Smooth muscle cell (in vitro differentiated cells): Measurements from ENCODE around the gene FANCL. TPM values are rescaled to one million over a fixed set of nuclear protein-coding genes. Genes with fewer than 3 reads are reported as not detected.
"Not testable (repeated sequence)": the region's sequence is repeated elsewhere in the genome, so short reads cannot be mapped to it uniquely, and the experiment has no call there.

Source experiments
- DNase-seq: peaks from one replicate; lab custom pipeline; 2025; ENCODE audit not compliant: unreplicated experiment; lab: John Stamatoyannopoulos, UW
- H2AFZ ChIP-seq: fragments of 200-600 bp; sonication (generic); 2 replicates; pipeline ENCODE4 v1.6.0; 2016; ENCODE audit warnings: antibody characterized with exemption, low read depth, mild to moderate bottlenecking
- H3F3A ChIP-seq: fragments of 200-600 bp; sonication (generic); 2 replicates; pipeline ENCODE4 v1.6.0; 2017; ENCODE audit warnings: antibody characterized with exemption, low read depth
- H3K27ac ChIP-seq: fragments of 200-600 bp; sonication (generic); 2 replicates; pipeline ENCODE4 v1.5.1; 2016; ENCODE audit warnings: low read depth, mild to moderate bottlenecking
- H3K27me3 ChIP-seq: fragments of 200-600 bp; sonication (generic); 2 replicates; pipeline ENCODE4 v1.6.1; 2016; ENCODE audit warnings: low read depth, mild to moderate bottlenecking
- H3K36me3 ChIP-seq: fragments of 200-600 bp; sonication (generic); 2 replicates; pipeline ENCODE4 v1.5.1; 2016; ENCODE audit warnings: low read depth
- H3K4me1 ChIP-seq: fragments of 200-600 bp; sonication (generic); 2 replicates; pipeline ENCODE4 v1.5.1; 2016; ENCODE audit warnings: low read depth
- H3K4me2 ChIP-seq: fragments of 200-600 bp; sonication (generic); 2 replicates; pipeline ENCODE4 v1.6.0; 2016; ENCODE audit warnings: mild to moderate bottlenecking
- H3K4me3 ChIP-seq: fragments of 200-600 bp; sonication (generic); 2 replicates; pipeline ENCODE4 v1.5.1; 2016; ENCODE audit warnings: mild to moderate bottlenecking
- H3K79me2 ChIP-seq: fragments of 200-600 bp; sonication (generic); 2 replicates; pipeline ENCODE4 v1.6.0; 2016; ENCODE audit warnings: low read depth, mild to moderate bottlenecking
- H3K9ac ChIP-seq: fragments of 200-600 bp; sonication (generic); 2 replicates; pipeline ENCODE4 v1.6.0; 2016; ENCODE audit warnings: low read depth
- H3K9me3 ChIP-seq: fragments of 200-600 bp; sonication (generic); replicated peaks from 2 replicates; pipeline ENCODE4 v1.5.1; 2016; ENCODE audit warnings: low read depth
- H4K20me1 ChIP-seq: fragments of 200-600 bp; sonication (generic); 2 replicates; pipeline ENCODE4 v1.6.0; 2016; ENCODE audit warnings: low read depth
- WGBS: methylation state at CpG from one replicate; pipeline ENCODE4 v1.1.7; 2016; ENCODE audit warnings: low lambda C conversion rate; 5-methylcytosine and 5-hydroxymethylcytosine counted together
- polyA plus RNA-seq: library from polyadenylated mRNA; unstranded; fragments of >200 nt; fragmentation: Nextera tagmentation; extraction: Ambion mirVana; gene quantifications from 2 replicates; pipeline ENCODE4 v1.2.1, GENCODE V29; 2016
- total RNA-seq: library from RNA; depleted of rRNA; stranded (reverse); fragments of >200 nt; gene quantifications from 2 replicates; pipeline ENCODE4 v1.2.3, GENCODE V29; 2014
- TF ChIP-seq, protein P1 (sequence below): fragments of 200-600 bp; sonication (generic); IDR thresholded peaks from 2 replicates; pipeline ENCODE4 v1.5.1; 2017; ENCODE audit warnings: borderline replicate concordance, mild to moderate bottlenecking, antibody characterized with exemption; ENCODE audit not compliant: insufficient read depth, poor library complexity, severe bottlenecking

FANCL gene
- total and polyA plus RNA-seq, 2 experiments from 2014 or later, result 17.2 to 27.5 TPM

DNA sequence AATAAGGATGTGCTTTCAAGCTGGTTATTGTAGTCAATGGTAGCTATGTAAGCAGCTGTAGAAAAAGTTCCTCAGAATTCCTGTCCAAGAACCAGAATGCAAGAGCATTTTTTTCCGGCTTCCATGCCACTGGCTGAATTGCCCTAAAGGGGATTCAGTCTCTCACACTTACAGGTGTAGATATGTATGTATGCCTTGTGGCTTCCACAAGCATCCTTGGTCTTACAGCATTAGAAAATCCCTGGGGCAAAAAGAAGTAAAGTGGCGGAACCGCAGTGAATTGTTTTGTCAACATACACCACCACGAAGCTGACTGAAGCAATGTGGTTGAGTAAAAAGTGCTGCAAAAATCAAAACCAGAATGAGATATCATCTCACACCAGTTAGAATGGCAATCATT, 54.6 kb downstream of the FANCL start:
- no peaks in the 10 kb centered on the region for H3K4me1 ChIP-seq
- TF ChIP-seq, protein P1, sequence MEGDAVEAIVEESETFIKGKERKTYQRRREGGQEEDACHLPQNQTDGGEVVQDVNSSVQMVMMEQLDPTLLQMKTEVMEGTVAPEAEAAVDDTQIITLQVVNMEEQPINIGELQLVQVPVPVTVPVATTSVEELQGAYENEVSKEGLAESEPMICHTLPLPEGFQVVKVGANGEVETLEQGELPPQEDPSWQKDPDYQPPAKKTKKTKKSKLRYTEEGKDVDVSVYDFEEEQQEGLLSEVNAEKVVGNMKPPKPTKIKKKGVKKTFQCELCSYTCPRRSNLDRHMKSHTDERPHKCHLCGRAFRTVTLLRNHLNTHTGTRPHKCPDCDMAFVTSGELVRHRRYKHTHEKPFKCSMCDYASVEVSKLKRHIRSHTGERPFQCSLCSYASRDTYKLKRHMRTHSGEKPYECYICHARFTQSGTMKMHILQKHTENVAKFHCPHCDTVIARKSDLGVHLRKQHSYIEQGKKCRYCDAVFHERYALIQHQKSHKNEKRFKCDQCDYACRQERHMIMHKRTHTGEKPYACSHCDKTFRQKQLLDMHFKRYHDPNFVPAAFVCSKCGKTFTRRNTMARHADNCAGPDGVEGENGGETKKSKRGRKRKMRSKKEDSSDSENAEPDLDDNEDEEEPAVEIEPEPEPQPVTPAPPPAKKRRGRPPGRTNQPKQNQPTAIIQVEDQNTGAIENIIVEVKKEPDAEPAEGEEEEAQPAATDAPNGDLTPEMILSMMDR, result no peak
- no peaks in the 10 kb centered on the region for H4K20me1 ChIP-seq
- H3K27ac ChIP-seq, result no peak overlapping the region
- no peaks in the 10 kb centered on the region for H3F3A ChIP-seq
- no peak overlapping the region for H3K4me3 ChIP-seq
- no peak overlapping the region for H2AFZ ChIP-seq
- no peak overlapping the region for H3K9ac ChIP-seq
- no peaks in the 10 kb centered on the region for H3K27me3 ChIP-seq
- H3K36me3 ChIP-seq, result no peaks in the 10 kb centered on the region
- H3K4me2 ChIP-seq, result no peak overlapping the region
- 81% methylated on average over 4 of the region's 4 CpGs for WGBS
- no peak for DNase-seq
- H3K9me3 ChIP-seq, result no peaks in the 10 kb centered on the region
- H3K79me2 ChIP-seq, result no peaks in the 10 kb centered on the region

DNA sequence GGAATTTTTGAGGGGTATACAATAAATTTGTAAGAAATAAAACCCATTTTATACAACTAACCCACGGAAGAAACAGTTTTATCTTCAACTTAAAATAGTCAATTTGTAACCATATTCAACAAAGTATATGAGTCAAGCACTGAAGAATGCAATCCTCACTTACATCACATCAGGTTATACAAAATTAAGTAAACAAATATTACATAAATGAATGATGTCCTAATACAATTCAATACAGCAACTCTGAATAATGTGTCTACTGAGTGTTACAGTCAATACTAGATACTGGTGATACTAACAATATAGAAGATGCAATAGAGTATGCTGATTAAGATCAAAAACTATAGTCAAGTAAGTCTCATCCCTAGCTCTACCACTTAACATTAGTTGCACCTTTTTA, 58.6 kb downstream of the FANCL start:
- TF ChIP-seq, protein P1, result no peak
- H3K9me3 ChIP-seq, result no peaks in the 10 kb centered on the region
- no peak overlapping the region for H3K4me2 ChIP-seq
- no peak overlapping the region for H3K27ac ChIP-seq
- no peak for DNase-seq
- H4K20me1 ChIP-seq, result no peaks in the 10 kb centered on the region
- H3K27me3 ChIP-seq, result no peaks in the 10 kb centered on the region
- H3K4me1 ChIP-seq, result no peaks in the 10 kb centered on the region
- no peaks in the 10 kb centered on the region for H3F3A ChIP-seq
- H3K36me3 ChIP-seq, result no peaks in the 10 kb centered on the region
- 90% methylated on average over 1 of the region's 1 CpG for WGBS
- H3K4me3 ChIP-seq, result no peak overlapping the region
- H2AFZ ChIP-seq, result no peak overlapping the region
- no peaks in the 10 kb centered on the region for H3K79me2 ChIP-seq
- no peak overlapping the region for H3K9ac ChIP-seq

DNA sequence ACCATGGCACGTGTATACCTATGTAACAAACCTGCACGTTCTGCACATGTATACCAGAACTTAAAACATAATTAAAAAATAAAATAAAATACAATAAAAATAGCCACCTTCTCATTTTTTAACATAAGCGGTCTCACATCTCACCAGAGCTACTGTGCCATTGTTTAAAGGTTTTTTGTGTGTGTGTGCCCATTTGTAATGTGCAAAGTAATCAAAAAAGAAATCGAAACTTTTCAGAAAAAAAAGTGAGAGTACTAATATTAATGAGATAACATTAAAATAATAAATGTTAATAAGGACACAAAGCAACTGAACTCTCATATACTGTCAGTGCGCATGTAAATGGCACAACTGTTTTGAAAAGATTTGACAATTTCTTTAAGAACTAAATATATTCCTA, 60.5 kb downstream of the FANCL start:
- Histone ChIP-seq H3K4me2 (no peak overlapping the region), H3K9ac (no peak overlapping the region), H3K9me3 (no peaks in the 10 kb centered on the region), H3K79me2 (no peaks in the 10 kb centered on the region), H3K27ac (no peak overlapping the region), H4K20me1 (no peaks in the 10 kb centered on the region), H3K27me3 (no peaks in the 10 kb centered on the region), H3K36me3 (no peaks in the 10 kb centered on the region), H3K4me3 (no peak overlapping the region), H2AFZ (no peak overlapping the region), H3F3A (no peaks in the 10 kb centered on the region), H3K4me1 (no peaks in the 10 kb centered on the region)
- TF ChIP-seq, protein P1, result no peak
- no peak for DNase-seq
- 99% methylated on average over 5 of the region's 5 CpGs for WGBS

DNA sequence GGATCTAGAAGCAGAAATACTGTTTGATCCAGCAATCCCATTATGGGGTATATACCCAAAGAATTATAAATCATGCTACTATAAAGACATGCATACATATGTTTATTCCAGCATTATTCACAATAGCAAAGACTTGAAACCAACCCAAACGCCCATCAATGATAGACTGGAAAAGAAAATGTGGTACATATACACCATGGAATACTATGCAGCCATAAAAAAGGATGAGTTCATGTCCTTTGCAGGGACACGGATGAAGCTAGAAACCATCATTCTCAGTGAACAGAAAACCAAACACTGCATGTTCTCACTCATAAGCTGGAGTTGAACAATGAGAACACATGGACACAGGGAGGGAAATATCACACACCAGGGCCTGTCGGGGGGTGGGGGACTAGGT, 61.0 kb downstream of the FANCL start:
- H3K36me3 ChIP-seq, H2AFZ ChIP-seq, H3K4me1 ChIP-seq, H3K27ac ChIP-seq, H3K9ac ChIP-seq, H3F3A ChIP-seq, H3K27me3 ChIP-seq, H3K79me2 ChIP-seq, DNase-seq, H3K9me3 ChIP-seq, H3K4me2 ChIP-seq, H3K4me3 ChIP-seq, H4K20me1 ChIP-seq: not testable (repeated sequence)
- WGBS, result 95% methylated on average over 3 of the region's 3 CpGs

DNA sequence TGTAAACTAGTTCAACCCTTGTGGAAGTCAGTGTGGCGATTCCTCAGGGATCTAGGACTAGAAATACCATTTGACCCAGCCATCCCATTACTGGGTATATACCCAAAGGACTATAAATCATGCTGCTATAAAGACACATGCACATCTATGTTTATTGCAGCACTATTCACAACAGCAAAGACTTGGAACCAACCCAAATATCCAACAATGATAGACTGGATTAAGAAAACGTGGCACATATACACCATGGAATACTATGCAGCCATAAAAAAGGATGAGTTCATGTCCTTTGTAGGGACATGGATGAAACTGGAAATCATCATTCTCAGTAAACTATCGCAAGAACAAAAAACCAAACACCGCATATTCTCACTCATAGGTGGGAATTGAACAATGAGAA, 63.9 kb downstream of the FANCL start:
- WGBS, result 98% methylated on average over 3 of the region's 4 CpGs
- H3K9me3 ChIP-seq, result not testable (repeated sequence)

DNA sequence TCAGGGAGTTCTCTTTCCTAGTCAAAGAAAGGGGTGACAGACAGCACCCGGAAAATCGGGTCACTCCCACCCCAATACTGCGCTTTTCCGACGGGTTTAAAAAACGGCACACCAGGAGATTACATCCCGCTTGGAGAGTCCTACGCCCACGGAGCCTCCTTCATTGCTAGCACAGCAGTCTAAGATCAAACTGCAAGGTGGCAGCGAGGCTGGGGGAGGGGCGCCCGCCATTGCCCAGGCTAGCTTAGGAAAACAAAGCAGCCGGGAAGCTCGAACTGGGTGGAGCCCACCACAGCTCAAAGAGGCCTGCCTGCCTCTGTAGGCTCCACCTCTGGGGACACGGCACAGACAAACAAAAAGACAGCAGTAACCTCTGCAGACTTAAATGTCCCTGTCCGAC, 69.3 kb downstream of the FANCL start:
- not testable (repeated sequence) for H3K4me2 ChIP-seq, H4K20me1 ChIP-seq, H3K9me3 ChIP-seq, H3K36me3 ChIP-seq, H3K4me1 ChIP-seq, H3K27ac ChIP-seq, H2AFZ ChIP-seq, DNase-seq, H3F3A ChIP-seq, H3K79me2 ChIP-seq, H3K9ac ChIP-seq, H3K27me3 ChIP-seq, H3K4me3 ChIP-seq
- 97% methylated on average over 16 of the region's 16 CpGs for WGBS

More for the DNA sequence above, 63.9 kb downstream of the FANCL start:
- not testable (repeated sequence) for H3K27ac ChIP-seq, DNase-seq, H3K4me3 ChIP-seq, H3K9ac ChIP-seq, H4K20me1 ChIP-seq, H2AFZ ChIP-seq, H3K79me2 ChIP-seq, H3F3A ChIP-seq, H3K4me2 ChIP-seq, H3K36me3 ChIP-seq, H3K4me1 ChIP-seq, H3K27me3 ChIP-seq
